ENCODE results near the gene GSN. TPM values are rescaled to one million over a fixed set of nuclear protein-coding genes. Genes with fewer than 3 reads are reported as not detected.

GSN gene
- total and polyA plus RNA-seq, 10 of the 15 experiments (the other 5 are each of a cell fraction or from before 2014, with no cell fraction given) = 0.66 to 9.2 (median 6.2) TPM

- POLR2A ChIA-PET = no interaction called here
- ATAC-seq = no peak
- RAD21 ChIA-PET (ENCODE audit: unreplicated experiment) = no interaction called here
- Histone ChIP-seq H3K36me3 (ENCODE audit: control insufficient read depth in 2 of 2, insufficient read depth in 2 of 2, low read length in 1 of 2) (no peaks in the 10 kb centered on the region), H3K9me3 (replicated peaks; ENCODE audit: control insufficient read depth, insufficient read depth, low read length) (no peaks in the 10 kb centered on the region), H3K9ac (ENCODE audit: control insufficient read depth, insufficient read depth, low read length) (no peak overlapping the region), H3K4me3 (no peak overlapping the region), H3K79me2 (ENCODE audit: control insufficient read depth, insufficient read depth, low read length) (no peaks in the 10 kb centered on the region), H3K4me1 (ENCODE audit: control insufficient read depth, insufficient read depth, low read length) (peaks cover 10% of the 10 kb centered on the region), H4K20me1 (ENCODE audit: control insufficient read depth, insufficient read depth) (no peaks in the 10 kb centered on the region), H3K27me3 (replicated peaks in 1 of 2; ENCODE audit: control insufficient read depth in 2 of 2, insufficient read depth in 2 of 2, low read length in 1 of 2) (no peaks in the 10 kb centered on the region), H3K4me2 (ENCODE audit: control insufficient read depth, insufficient read depth) (no peak overlapping the region), H2AFZ (ENCODE audit: control insufficient read depth, low read depth, low read length) (no peak overlapping the region), H3K27ac (ENCODE audit: control insufficient read depth, insufficient read depth) (no peak overlapping the region)
- WGBS (ENCODE audit: insufficient coverage, insufficient replicate concordance, low lambda C conversion rate, missing lambda C conversion rate) = 97% methylated on average over 2 of the region's 2 CpGs
- CTCF ChIA-PET = interaction anchor here (0.6 to 4.4 kb wide), 5 partner anchors 9 to 178 kb away, joined by 3 to 32 read pairs (median 5); no protein-coding TSS in a partner anchor
- intact Hi-C loops (cut with micrococcal nuclease; ENCODE audit: unreplicated experiment) = no loop called here
- BruUV-seq (replicated peaks) = no TSS peak
- SMC1A ChIA-PET (ENCODE audit: uncharacterized antibody, unreplicated experiment) = interaction anchor here (1.0 to 2.1 kb wide), 3 partner anchors 9 to 34 kb away, joined by 3 to 5 read pairs (median 4); no protein-coding TSS in a partner anchor
- no peak for TF ChIP-seq STAT1 (conservative IDR thresholded peaks at IDR 0.05)
- TF ChIP-seq POLR2A (IDR thresholded peaks at IDR 0.05; ENCODE audit: low read depth, low read length) = no peak
- TF ChIP-seq CREB1 (IDR thresholded peaks at IDR 0.05; ENCODE audit: low read depth) = no peak
- no peak for TF ChIP-seq USF2 (IDR thresholded peaks at IDR 0.05; ENCODE audit: borderline replicate concordance, low read depth, low read length)
- TF ChIP-seq RCOR1 (conservative IDR thresholded peaks at IDR 0.05; ENCODE audit: low read depth, low read length) = no peak
- no peak for TF ChIP-seq FOXK2 (IDR thresholded peaks at IDR 0.05)
- TF ChIP-seq JUNB (IDR thresholded peaks at IDR 0.05) = no peak
- no peak for TF ChIP-seq CEBPB (IDR thresholded peaks at IDR 0.05; ENCODE audit: borderline replicate concordance in 1 of 2, low read depth in 2 of 2, low read length in 2 of 2)
- no peak for TF ChIP-seq NFYB (IDR thresholded peaks at IDR 0.05; ENCODE audit: insufficient read depth, low read depth, low read length)
- no peak for TF ChIP-seq PAX8 (IDR thresholded peaks at IDR 0.05)
- no peak for TF ChIP-seq YBX1 (IDR thresholded peaks at IDR 0.05)
- TF ChIP-seq YY1 (IDR thresholded peaks at IDR 0.05; ENCODE audit: low read depth, low read length) = no peak
- TF ChIP-seq BCLAF1 (IDR thresholded peaks at IDR 0.05) = no peak
- TF ChIP-seq EZH2 (IDR thresholded peaks at IDR 0.05; ENCODE audit: borderline replicate concordance, control insufficient read depth, low read depth, low read length) = no peak
- TF ChIP-seq RAD21 (IDR thresholded peaks at IDR 0.05; ENCODE audit: insufficient read depth, low read depth, low read length) = no peak
- no peak for TF ChIP-seq IRF5 (IDR thresholded peaks at IDR 0.05; ENCODE audit: borderline replicate concordance)
- TF ChIP-seq ZNF207 (IDR thresholded peaks at IDR 0.05; ENCODE audit: borderline replicate concordance) = no peak
- TF ChIP-seq TCF12 (IDR thresholded peaks at IDR 0.05; ENCODE audit: low read depth, low read length) = no peak
- no peak for DNase-seq (ENCODE audit: low read depth, low spot score)
- no peak for FAIRE-seq
- in situ Hi-C loops (cut with MboI) = no loop called here
Measured at GRCh38 chr9:121221664-121222055, 46.3 kb upstream of the GSN start.
